Measurements from ENCODE around the gene FUT7. TPM values are rescaled to one million over a fixed set of nuclear protein-coding genes. Genes with fewer than 3 reads are reported as not detected.
"Not testable (repeated sequence)": the region's sequence is repeated elsewhere in the genome, so short reads cannot be mapped to it uniquely, and the experiment has no call there.

Gene FUT7
- total and polyA plus RNA-seq, 8 donors, result 0.23 to 3.9 (median 0.43) TPM; not detected in 4

DNA sequence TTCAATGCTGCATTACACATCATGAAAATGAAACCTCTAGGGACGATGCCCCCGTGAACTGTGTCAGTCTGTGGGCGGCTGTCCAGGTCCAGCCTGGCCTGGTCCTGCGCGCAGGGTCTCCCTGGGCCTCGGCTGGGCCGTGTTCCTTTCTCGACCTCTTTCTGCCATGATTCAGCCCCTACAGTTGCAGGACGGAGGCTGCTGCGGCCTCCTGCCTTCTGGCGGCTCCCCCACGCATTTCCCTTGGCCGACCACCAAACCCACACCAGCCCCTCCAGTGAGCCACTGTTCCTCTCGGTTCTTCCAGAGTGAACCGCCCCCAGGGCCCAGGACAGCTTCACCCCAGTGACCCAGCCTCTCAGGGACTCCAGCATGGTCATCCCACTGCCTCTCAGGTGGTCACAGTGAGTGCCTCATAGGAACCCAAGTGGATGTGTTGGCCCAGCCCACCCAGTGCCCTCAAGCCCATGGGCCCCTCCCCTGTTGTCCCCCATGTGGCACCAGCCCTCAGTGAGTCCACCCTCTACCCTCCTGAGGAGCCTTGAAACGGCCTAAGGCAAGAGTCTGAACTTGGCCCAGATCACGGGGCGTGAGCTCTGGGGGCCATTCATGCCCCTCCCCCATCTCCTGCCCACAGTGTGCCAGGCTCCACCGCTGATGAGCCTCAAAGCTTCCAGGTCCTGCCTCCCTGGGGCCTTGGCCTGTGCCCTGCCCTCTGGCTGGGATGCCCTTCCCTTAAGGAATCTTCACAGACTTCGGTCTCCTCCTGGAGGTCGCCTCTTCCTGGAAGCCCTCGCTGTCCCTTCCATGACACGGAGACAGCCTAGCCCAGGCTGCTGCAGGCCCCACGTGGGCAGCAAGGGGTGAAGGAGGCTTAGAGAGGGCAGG lies 25.5 kb downstream of the FUT7 start:
- intact Hi-C loops (cut with DNase I; ENCODE audit: low total_unique reads), result no loop called here
- DNase-seq, result no peak
- Histone ChIP-seq H3K27me3 (no peaks in the 10 kb centered on the region), H3K4me3 (no peak overlapping the region), H3K4me1 (peaks cover 0 to 11% (median 4%) of the 10 kb centered on the region in 4 donors), H3K27ac (no peak overlapping the region), H3K9me3 (no peaks in the 10 kb centered on the region), H3K36me3 (peaks cover 0 to 37% (median 34%) of the 10 kb centered on the region in 4 donors)
- WGBS, 5 donors, result 68 to 76% (median 74%) methylated on average over 18 to 24 of the region's 24 CpGs
- TF ChIP-seq POLR2AphosphoS5 (IDR thresholded peaks at IDR 0.05), result no peak
- no peak for TF ChIP-seq POLR2A (IDR thresholded peaks at IDR 0.05)
- TF ChIP-seq, protein P1, sequence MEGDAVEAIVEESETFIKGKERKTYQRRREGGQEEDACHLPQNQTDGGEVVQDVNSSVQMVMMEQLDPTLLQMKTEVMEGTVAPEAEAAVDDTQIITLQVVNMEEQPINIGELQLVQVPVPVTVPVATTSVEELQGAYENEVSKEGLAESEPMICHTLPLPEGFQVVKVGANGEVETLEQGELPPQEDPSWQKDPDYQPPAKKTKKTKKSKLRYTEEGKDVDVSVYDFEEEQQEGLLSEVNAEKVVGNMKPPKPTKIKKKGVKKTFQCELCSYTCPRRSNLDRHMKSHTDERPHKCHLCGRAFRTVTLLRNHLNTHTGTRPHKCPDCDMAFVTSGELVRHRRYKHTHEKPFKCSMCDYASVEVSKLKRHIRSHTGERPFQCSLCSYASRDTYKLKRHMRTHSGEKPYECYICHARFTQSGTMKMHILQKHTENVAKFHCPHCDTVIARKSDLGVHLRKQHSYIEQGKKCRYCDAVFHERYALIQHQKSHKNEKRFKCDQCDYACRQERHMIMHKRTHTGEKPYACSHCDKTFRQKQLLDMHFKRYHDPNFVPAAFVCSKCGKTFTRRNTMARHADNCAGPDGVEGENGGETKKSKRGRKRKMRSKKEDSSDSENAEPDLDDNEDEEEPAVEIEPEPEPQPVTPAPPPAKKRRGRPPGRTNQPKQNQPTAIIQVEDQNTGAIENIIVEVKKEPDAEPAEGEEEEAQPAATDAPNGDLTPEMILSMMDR (IDR thresholded peaks at IDR 0.05), result no peak
- no peak for TF ChIP-seq EP300 (IDR thresholded peaks at IDR 0.05)

- WGBS, 5 donors, result 36 to 50% (median 40%) methylated on average over 15 to 17 of the region's 17 CpGs
- H3K27me3 ChIP-seq; H3K9me3 ChIP-seq; H3K4me3 ChIP-seq; H3K27ac ChIP-seq; intact Hi-C loops (cut with DNase I; ENCODE audit: low total_unique reads): not testable (repeated sequence)
- peaks cover 0 to 18% (median 15%) of the 10 kb centered on the region in 4 donors for H3K36me3 ChIP-seq
- H3K4me1 ChIP-seq, result peaks cover 0 to 27% (median 8%) of the 10 kb centered on the region in 4 donors
- TF ChIP-seq, protein P1 (IDR thresholded peaks at IDR 0.05), result peak in 4 of 7 experiments; percentile 18 to 46 (median 38)
- DNase-seq, result peak in 1 of 2 donors; percentile 45
Observed at GRCh38 chr9:137004285-137004684, 27.6 kb downstream of the FUT7 start.

- whole genome bisulfite sequencing, 5 donors, result 83 to 95% (median 88%) methylated on average over 9 to 10 of the region's 10 CpGs
- Histone ChIP-seq H3K36me3 (peaks cover 0 to 3% (median under 1%) of the 10 kb centered on the region in 4 donors), H3K4me1 (peaks cover 0 to 43% (median 10%) of the 10 kb centered on the region in 4 donors), H3K27ac (no peak overlapping the region), H3K9me3 (no peaks in the 10 kb centered on the region), H3K27me3 (peaks cover 0 to 5% (median 0%) of the 10 kb centered on the region in 3 donors), H3K4me3 (no peak overlapping the region)
- no peak for DNase-seq
- intact Hi-C loops (cut with DNase I; ENCODE audit: low total_unique reads), result no loop called here
- TF ChIP-seq POLR2A (IDR thresholded peaks at IDR 0.05) (no peak), EP300 (IDR thresholded peaks at IDR 0.05) (no peak), POLR2AphosphoS5 (IDR thresholded peaks at IDR 0.05) (no peak)
- TF ChIP-seq, protein P1 (IDR thresholded peaks at IDR 0.05), result no peak
Observed at GRCh38 chr9:137002646-137003041, 29.2 kb downstream of the FUT7 start.

- peaks cover 3 to 43% (median 12%) of the 10 kb centered on the region in 4 donors for H3K4me1 ChIP-seq
- H3K27ac ChIP-seq, result no peak overlapping the region
- TF ChIP-seq EP300 (IDR thresholded peaks at IDR 0.05), result no peak
- no peak for TF ChIP-seq POLR2A (IDR thresholded peaks at IDR 0.05)
- TF ChIP-seq, protein P1 (IDR thresholded peaks at IDR 0.05), result no peak
- no peak for TF ChIP-seq POLR2AphosphoS5 (IDR thresholded peaks at IDR 0.05)
- H3K9me3 ChIP-seq, result no peaks in the 10 kb centered on the region
- intact Hi-C loops (cut with DNase I; ENCODE audit: low total_unique reads), result no loop called here
- no peaks in the 10 kb centered on the region for H3K36me3 ChIP-seq
- WGBS, 5 donors, result 81 to 88% (median 86%) methylated on average over 17 to 20 of the region's 20 CpGs
- DNase-seq, result no peak
- H3K4me3 ChIP-seq, result no peak overlapping the region
- H3K27me3 ChIP-seq, result peaks cover 0 to 11% (median 0%) of the 10 kb centered on the region in 3 donors
Observed at GRCh38 chr9:137001857-137002645, 29.8 kb downstream of the FUT7 start.

All from stomach (tissue), 9 donors.